Mucosa of stomach (tissue), 1 donor: Measurements from ENCODE around the gene PCSK9.

Source experiments
- H3K27me3 ChIP-seq: one replicate; pipeline ENCODE4 v1.7.0; 2013; ENCODE audit warnings: mild to moderate bottlenecking, low read length; ENCODE audit not compliant: control insufficient read depth, insufficient read depth
- H3K36me3 ChIP-seq: one replicate; pipeline ENCODE4 v1.7.0; 2013; ENCODE audit warnings: low read length; ENCODE audit not compliant: control insufficient read depth, insufficient read depth
- H3K4me1 ChIP-seq: one replicate; pipeline ENCODE4 v1.7.0; 2013; ENCODE audit warnings: mild to moderate bottlenecking, low read length; ENCODE audit not compliant: control insufficient read depth, insufficient read depth
- H3K4me3 ChIP-seq: one replicate; pipeline ENCODE4 v1.7.0; 2013; ENCODE audit warnings: low read length
- H3K9ac ChIP-seq: one replicate; pipeline ENCODE4 v1.7.0; 2013; ENCODE audit warnings: mild to moderate bottlenecking, low read length, moderate library complexity
- H3K9me3 ChIP-seq: one replicate; pipeline ENCODE4 v1.7.0; 2013; ENCODE audit warnings: mild to moderate bottlenecking, low read length, moderate library complexity; ENCODE audit not compliant: control insufficient read depth
- donor health status: Pancreatic carcinoma.

Gene PCSK9

GRCh38 chr1:55057956-55058298 is 18.6 kb downstream of the PCSK9 start:
- Histone ChIP-seq H3K4me3 (no peak overlapping the region), H3K9ac (no peak overlapping the region), H3K4me1 (no peaks in the 10 kb centered on the region), H3K27me3 (no peaks in the 10 kb centered on the region), H3K36me3 (no peaks in the 10 kb centered on the region), H3K9me3 (no peaks in the 10 kb centered on the region)

GRCh38 chr1:55059302-55060132 is 20.2 kb downstream of the PCSK9 start:
- Histone ChIP-seq H3K4me1 (no peaks in the 10 kb centered on the region), H3K27me3 (no peaks in the 10 kb centered on the region), H3K9me3 (no peaks in the 10 kb centered on the region), H3K36me3 (no peaks in the 10 kb centered on the region), H3K4me3 (no peak overlapping the region), H3K9ac (no peak overlapping the region)

GRCh38 chr1:55060133-55060999 is 21.0 kb downstream of the PCSK9 start:
- H3K4me3 ChIP-seq = no peak overlapping the region
- no peaks in the 10 kb centered on the region for H3K27me3 ChIP-seq
- H3K9ac ChIP-seq = no peak overlapping the region
- H3K9me3 ChIP-seq = no peaks in the 10 kb centered on the region
- H3K4me1 ChIP-seq = no peaks in the 10 kb centered on the region
- H3K36me3 ChIP-seq = no peaks in the 10 kb centered on the region

GRCh38 chr1:55061000-55061705 is 21.8 kb downstream of the PCSK9 start:
- H3K36me3 ChIP-seq = no peaks in the 10 kb centered on the region
- no peak overlapping the region for H3K4me3 ChIP-seq
- H3K9me3 ChIP-seq = no peaks in the 10 kb centered on the region
- no peaks in the 10 kb centered on the region for H3K27me3 ChIP-seq
- H3K4me1 ChIP-seq = no peaks in the 10 kb centered on the region
- no peak overlapping the region for H3K9ac ChIP-seq

GRCh38 chr1:55061706-55062321 is 22.5 kb downstream of the PCSK9 start:
- H3K36me3 ChIP-seq = peaks cover 5% of the 10 kb centered on the region
- H3K9me3 ChIP-seq = no peaks in the 10 kb centered on the region
- H3K9ac ChIP-seq = no peak overlapping the region
- no peaks in the 10 kb centered on the region for H3K4me1 ChIP-seq
- no peaks in the 10 kb centered on the region for H3K27me3 ChIP-seq
- H3K4me3 ChIP-seq = no peak overlapping the region

DNA sequence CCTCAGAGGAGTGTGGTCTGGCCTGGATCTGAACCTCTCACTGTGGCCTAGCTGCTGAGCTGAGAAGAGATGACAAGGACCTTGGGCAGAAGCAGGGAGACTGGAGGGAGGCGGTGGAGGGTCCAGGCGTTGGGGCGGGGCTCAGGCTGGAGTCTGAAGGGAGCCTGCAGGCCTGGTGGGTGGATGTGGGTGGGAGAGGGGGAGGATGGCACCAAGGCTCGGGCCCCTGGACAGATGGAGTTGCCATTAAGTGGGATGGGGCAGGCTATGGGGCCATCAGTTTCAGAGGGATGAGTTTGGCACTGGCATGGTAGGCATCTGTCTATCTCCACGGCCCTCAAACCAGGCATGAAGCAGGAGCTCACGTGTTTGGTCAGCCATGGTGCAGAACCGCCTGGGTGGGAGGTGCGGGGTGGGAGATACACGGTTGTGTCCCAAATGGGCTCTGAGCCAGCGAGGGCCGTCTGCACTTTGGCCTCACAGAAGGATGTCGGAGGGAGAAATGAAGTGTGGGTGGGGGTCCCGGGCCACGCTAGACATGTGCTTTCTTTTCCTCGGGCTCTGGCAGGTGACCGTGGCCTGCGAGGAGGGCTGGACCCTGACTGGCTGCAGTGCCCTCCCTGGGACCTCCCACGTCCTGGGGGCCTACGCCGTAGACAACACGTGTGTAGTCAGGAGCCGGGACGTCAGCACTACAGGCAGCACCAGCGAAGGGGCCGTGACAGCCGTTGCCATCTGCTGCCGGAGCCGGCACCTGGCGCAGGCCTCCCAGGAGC is 23.6 kb downstream of the PCSK9 start:
- Histone ChIP-seq H3K4me3 (no peak overlapping the region), H3K9ac (no peak overlapping the region), H3K4me1 (no peaks in the 10 kb centered on the region), H3K36me3 (peaks cover 9% of the 10 kb centered on the region), H3K9me3 (no peaks in the 10 kb centered on the region), H3K27me3 (no peaks in the 10 kb centered on the region)

GRCh38 chr1:55063577-55063942 is 24.2 kb downstream of the PCSK9 start:
- H3K36me3 ChIP-seq = peaks cover 9% of the 10 kb centered on the region
- no peaks in the 10 kb centered on the region for H3K4me1 ChIP-seq
- H3K27me3 ChIP-seq = no peaks in the 10 kb centered on the region
- H3K4me3 ChIP-seq = no peak overlapping the region
- no peak overlapping the region for H3K9ac ChIP-seq
- no peaks in the 10 kb centered on the region for H3K9me3 ChIP-seq

DNA sequence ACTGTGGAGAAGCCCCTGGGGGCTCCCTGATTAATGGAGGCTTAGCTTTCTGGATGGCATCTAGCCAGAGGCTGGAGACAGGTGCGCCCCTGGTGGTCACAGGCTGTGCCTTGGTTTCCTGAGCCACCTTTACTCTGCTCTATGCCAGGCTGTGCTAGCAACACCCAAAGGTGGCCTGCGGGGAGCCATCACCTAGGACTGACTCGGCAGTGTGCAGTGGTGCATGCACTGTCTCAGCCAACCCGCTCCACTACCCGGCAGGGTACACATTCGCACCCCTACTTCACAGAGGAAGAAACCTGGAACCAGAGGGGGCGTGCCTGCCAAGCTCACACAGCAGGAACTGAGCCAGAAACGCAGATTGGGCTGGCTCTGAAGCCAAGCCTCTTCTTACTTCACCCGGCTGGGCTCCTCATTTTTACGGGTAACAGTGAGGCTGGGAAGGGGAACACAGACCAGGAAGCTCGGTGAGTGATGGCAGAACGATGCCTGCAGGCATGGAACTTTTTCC is 24.8 kb downstream of the PCSK9 start:
- H3K9me3 ChIP-seq = no peaks in the 10 kb centered on the region
- H3K36me3 ChIP-seq = peaks cover 11% of the 10 kb centered on the region
- no peaks in the 10 kb centered on the region for H3K27me3 ChIP-seq
- H3K4me1 ChIP-seq = no peaks in the 10 kb centered on the region
- no peak overlapping the region for H3K9ac ChIP-seq
- H3K4me3 ChIP-seq = no peak overlapping the region

DNA sequence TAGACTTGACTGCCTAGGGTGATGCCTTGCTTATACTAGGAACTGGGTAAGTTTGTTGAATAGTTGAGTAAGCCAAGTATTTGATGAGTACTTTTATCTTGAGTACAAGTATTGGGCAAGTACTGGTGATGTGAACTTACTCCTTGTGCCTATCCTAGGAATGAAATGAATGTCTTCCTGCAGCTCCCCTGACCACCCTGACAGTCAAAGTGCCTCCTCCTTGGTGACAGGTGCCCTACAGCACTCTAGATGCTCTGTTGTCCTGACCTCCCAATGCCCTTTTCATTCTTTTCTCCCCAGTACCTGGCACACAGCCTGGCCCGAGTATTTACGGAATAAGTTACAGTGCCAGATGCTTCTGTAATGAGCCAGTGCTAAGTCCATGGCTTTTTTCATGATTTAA is 25.5 kb downstream of the PCSK9 start:
- Histone ChIP-seq H3K27me3 (no peaks in the 10 kb centered on the region), H3K4me3 (no peak overlapping the region), H3K9ac (no peak overlapping the region), H3K9me3 (no peaks in the 10 kb centered on the region), H3K36me3 (peaks cover 13% of the 10 kb centered on the region), H3K4me1 (no peaks in the 10 kb centered on the region)

GRCh38 chr1:55065648-55066047 is 26.3 kb downstream of the PCSK9 start:
- no peaks in the 10 kb centered on the region for H3K27me3 ChIP-seq
- H3K9me3 ChIP-seq = no peaks in the 10 kb centered on the region
- H3K4me1 ChIP-seq = no peaks in the 10 kb centered on the region
- no peak overlapping the region for H3K4me3 ChIP-seq
- peaks cover 19% of the 10 kb centered on the region for H3K36me3 ChIP-seq
- no peak overlapping the region for H3K9ac ChIP-seq
